ENCODE results near the gene FKBP5.

The FKBP5 gene

GRCh38 chr6:35668744-35669450 lies 19.8 kb downstream of the FKBP5 start:
- in situ Hi-C loops (cut with MboI; ENCODE audit: low sequenced_read_pairs), result no loop called here

- in situ Hi-C loops (cut with MboI; ENCODE audit: low sequenced_read_pairs), result no loop called here
Observed at GRCh38 chr6:35668096-35668495, 20.6 kb downstream of the FKBP5 start.

- in situ Hi-C loops (cut with MboI; ENCODE audit: low sequenced_read_pairs), result no loop called here
Observed at GRCh38 chr6:35665573-35665972, 23.1 kb downstream of the FKBP5 start.

- in situ Hi-C loops (cut with MboI; ENCODE audit: low sequenced_read_pairs), result no loop called here
Observed at GRCh38 chr6:35664945-35665344, 23.8 kb downstream of the FKBP5 start.

GRCh38 chr6:35663447-35664235 lies 25.1 kb downstream of the FKBP5 start:
- in situ Hi-C loops (cut with MboI; ENCODE audit: low sequenced_read_pairs), result no loop called here

- in situ Hi-C loops (cut with MboI; ENCODE audit: low sequenced_read_pairs), result no loop called here
Observed at GRCh38 chr6:35662999-35663398, 25.7 kb downstream of the FKBP5 start.

GRCh38 chr6:35654883-35655282 lies 33.8 kb downstream of the FKBP5 start:
- in situ Hi-C loops (cut with MboI; ENCODE audit: low sequenced_read_pairs), result no loop called here

GRCh38 chr6:35651244-35651643 lies 37.5 kb downstream of the FKBP5 start:
- in situ Hi-C loops (cut with MboI; ENCODE audit: low sequenced_read_pairs), result no loop called here

GRCh38 chr6:35650015-35650414 lies 38.7 kb downstream of the FKBP5 start:
- in situ Hi-C loops (cut with MboI; ENCODE audit: low sequenced_read_pairs), result no loop called here

GRCh38 chr6:35648203-35648602 lies 40.5 kb downstream of the FKBP5 start:
- in situ Hi-C loops (cut with MboI; ENCODE audit: low sequenced_read_pairs), result no loop called here

- in situ Hi-C loops (cut with MboI; ENCODE audit: low sequenced_read_pairs), result no loop called here
Observed at GRCh38 chr6:35647400-35647799, 41.3 kb downstream of the FKBP5 start.

- in situ Hi-C loops (cut with MboI; ENCODE audit: low sequenced_read_pairs), result no loop called here
Observed at GRCh38 chr6:35643162-35643535, 45.6 kb downstream of the FKBP5 start.

GRCh38 chr6:35642471-35643161 lies 46.1 kb downstream of the FKBP5 start:
- in situ Hi-C loops (cut with MboI; ENCODE audit: low sequenced_read_pairs), result no loop called here

- in situ Hi-C loops (cut with MboI; ENCODE audit: low sequenced_read_pairs), result no loop called here
Observed at GRCh38 chr6:35640017-35640664, 48.6 kb downstream of the FKBP5 start.

- in situ Hi-C loops (cut with MboI; ENCODE audit: low sequenced_read_pairs), result no loop called here
Observed at GRCh38 chr6:35638679-35639078, 50.0 kb downstream of the FKBP5 start.

GRCh38 chr6:35637911-35638310 lies 50.8 kb downstream of the FKBP5 start:
- in situ Hi-C loops (cut with MboI; ENCODE audit: low sequenced_read_pairs), result no loop called here

- in situ Hi-C loops (cut with MboI; ENCODE audit: low sequenced_read_pairs), result no loop called here
Observed at GRCh38 chr6:35635601-35636597, 52.8 kb downstream of the FKBP5 start.

- in situ Hi-C loops (cut with MboI; ENCODE audit: low sequenced_read_pairs), result no loop called here
Observed at GRCh38 chr6:35634316-35634715, 54.4 kb downstream of the FKBP5 start.

- in situ Hi-C loops (cut with MboI; ENCODE audit: low sequenced_read_pairs), result no loop called here
Observed at GRCh38 chr6:35633579-35634089, 55.1 kb downstream of the FKBP5 start.

GRCh38 chr6:35629876-35630378 lies 58.8 kb downstream of the FKBP5 start:
- in situ Hi-C loops (cut with MboI; ENCODE audit: low sequenced_read_pairs), result no loop called here
